K562 (cell line): ENCODE results near the gene COMMD4. TPM values are rescaled to one million over a fixed set of nuclear protein-coding genes. Genes with fewer than 3 reads are reported as not detected.

ENCODE experiments used
- CHD1 ChIP-seq: fragments of 200-600 bp; sonication (generic); IDR thresholded peaks from one replicate; pipeline ENCODE4 v1.6.1; 2012; ENCODE audit warnings: mild to moderate bottlenecking, moderate library complexity, low read length, inconsistent platforms
- CREBBP ChIP-seq: IDR thresholded peaks from one replicate; pipeline ENCODE4 v1.6.1; 2012; ENCODE audit warnings: low read depth, mild to moderate bottlenecking, control low read depth, inconsistent platforms, low read length
- GATAD2A ChIP-seq: fragments of 450-650 bp; IDR thresholded peaks from 2 replicates; pipeline ENCODE4 v1.6.1; 2017
- ILF3 ChIP-seq: fragments of 450-650 bp; IDR thresholded peaks from 2 replicates; pipeline ENCODE4 v1.6.1; 2018; ENCODE audit warnings: antibody characterized with exemption, mild to moderate bottlenecking, moderate library complexity, borderline replicate concordance
- MCM7 ChIP-seq, 2 experiments: fragments of 450-650 bp; IDR thresholded peaks; 2 replicates each; pipeline ENCODE4 v1.6.1; 2016 to 2018
- MYC ChIP-seq, 2 experiments: fragments of 250-450 bp in 1 of 2; sonication (Bioruptor Pico) in 1 of 2; IDR thresholded peaks; 2 replicates each; pipeline versions ENCODE4 v1.5.1 to v1.6.1; 2012 to 2021; ENCODE audit warnings: low read depth in 2 of 2, borderline replicate concordance in 1 of 2, improper control_type of control experiment in 1 of 2, low read length in 1 of 2, mild to moderate bottlenecking in 1 of 2, moderate library complexity in 1 of 2
- NCOA6 ChIP-seq: fragments of 450-650 bp; IDR thresholded peaks from 2 replicates; pipeline ENCODE4 v1.6.1; 2017; ENCODE audit warnings: mild to moderate bottlenecking
- NCOR1 ChIP-seq: fragments of 450-650 bp; IDR thresholded peaks from 2 replicates; pipeline ENCODE4 v1.6.1; 2016; ENCODE audit warnings: mild to moderate bottlenecking, moderate library complexity
- OTX1 ChIP-seq: fragments of 450-650 bp; formaldehyde crosslinking; IDR thresholded peaks from 2 replicates; pipeline ENCODE4 v1.4.0; 2022; ENCODE audit warnings: mild to moderate bottlenecking
- PCBP1 ChIP-seq: fragments of 200-400 bp; formaldehyde crosslinking; IDR thresholded peaks from 2 replicates; pipeline ENCODE4 v1.6.1; 2018; ENCODE audit warnings: mild to moderate bottlenecking, low read depth, low read length; ENCODE audit not compliant: poor library complexity, severe bottlenecking
- POLR2H ChIP-seq: IDR thresholded peaks from 2 replicates; pipeline ENCODE4 v1.6.1; 2016; ENCODE audit warnings: missing genetic modification characterization, low read depth, mild to moderate bottlenecking, control low read depth, missing compliant biosample characterization, moderate library complexity
- RB1 ChIP-seq: fragments of 450-650 bp; IDR thresholded peaks from 2 replicates; pipeline ENCODE4 v1.6.1; 2017; ENCODE audit warnings: low read depth, mild to moderate bottlenecking
- SMAD2 ChIP-seq: fragments of 150-350 bp; IDR thresholded peaks from 2 replicates; pipeline ENCODE4 v1.6.1; 2014; ENCODE audit warnings: low read depth, mild to moderate bottlenecking, low read length
- TBP ChIP-seq: optimal IDR thresholded peaks from 2 replicates; pipeline ENCODE3; 2011; ENCODE audit warnings: low read depth, low read length, improper control_type of control experiment
- TGIF2 ChIP-seq: sonication (generic); formaldehyde crosslinking; IDR thresholded peaks from 2 replicates; pipeline ENCODE4 v1.8.1; 2022; ENCODE audit warnings: mild to moderate bottlenecking, missing genetic modification reagents, moderate library complexity
- ZNF174 ChIP-seq: fragments of 250-450 bp; sonication (Bioruptor Pico); IDR thresholded peaks from 2 replicates; pipeline ENCODE4 v1.4.0; 2020; ENCODE audit warnings: mild to moderate bottlenecking
- ZNF24 ChIP-seq: fragments of 450-650 bp; IDR thresholded peaks from 2 replicates; pipeline ENCODE4 v1.6.1; 2016
- ZNF77 ChIP-seq: fragments of 250-450 bp; sonication (Bioruptor Pico); IDR thresholded peaks from 2 replicates; pipeline ENCODE4 v1.5.0; 2020
- polyA plus RNA-seq, 8 experiments: library from polyadenylated mRNA; depleted of rRNA in 4 of 8; stranded (reverse) in 5 of 8; unstranded in 3 of 8; fragments of >200 nt; fragmentation: Nextera tagmentation in 2 of 8; fragmentation: Illumina TruSeq in 1 of 8; extraction: Ambion mirVana in 2 of 8; extraction: Trizol in 1 of 8; gene quantifications; 2 replicates each; pipeline versions ENCODE4 v1.2.1 to v1.2.3, GENCODE V29; 2011 to 2014; ENCODE audit warnings: inconsistent platforms in 1 of 8, missing spikeins in 1 of 8
- total RNA-seq, 7 experiments: library from RNA; depleted of rRNA in 6 of 7; stranded (reverse); fragments of >200 nt in 6 of 7; fragmentation: Illumina TruSeq in 2 of 7; extraction: Trizol in 2 of 7; gene quantifications; 2 replicates each; pipeline versions ENCODE4 v1.2.1 to v1.2.3, GENCODE V29; 2011 to 2021; ENCODE audit warnings: low replicate concordance in 1 of 7
- TF ChIP-seq, protein P1 (sequence below): sonication (generic); formaldehyde crosslinking; IDR thresholded peaks from 2 replicates; pipeline ENCODE4 v1.8.0; 2022; ENCODE audit warnings: mild to moderate bottlenecking, missing genetic modification reagents
- TF ChIP-seq, protein P2 (sequence below): IDR thresholded peaks from 3 replicates; pipeline ENCODE4 v1.6.1; 2011; ENCODE audit warnings: borderline replicate concordance, mild to moderate bottlenecking; ENCODE audit not compliant: insufficient read length, insufficient read depth
- TF ChIP-seq, protein P3 (sequence below): fragments of 450-650 bp; formaldehyde crosslinking; IDR thresholded peaks from 2 replicates; pipeline ENCODE4 v1.4.0; 2022; ENCODE audit warnings: missing genetic modification characterization
- TF ChIP-seq, protein P4 (sequence below): fragments of 450-650 bp; IDR thresholded peaks from 2 replicates; pipeline ENCODE4 v1.6.1; 2016
- TF ChIP-seq, protein P5 (sequence below): fragments of 250-450 bp; sonication (Bioruptor Pico); IDR thresholded peaks from 2 replicates; pipeline ENCODE4 v1.9.0; 2021; ENCODE audit warnings: mild to moderate bottlenecking, inconsistent platforms

Gene COMMD4
- total and polyA plus RNA-seq, 9 of the 15 experiments (the other 6 are each of a cell fraction or from before 2014, with no cell fraction given): 20.4 to 140 (median 63.9) TPM

DNA sequence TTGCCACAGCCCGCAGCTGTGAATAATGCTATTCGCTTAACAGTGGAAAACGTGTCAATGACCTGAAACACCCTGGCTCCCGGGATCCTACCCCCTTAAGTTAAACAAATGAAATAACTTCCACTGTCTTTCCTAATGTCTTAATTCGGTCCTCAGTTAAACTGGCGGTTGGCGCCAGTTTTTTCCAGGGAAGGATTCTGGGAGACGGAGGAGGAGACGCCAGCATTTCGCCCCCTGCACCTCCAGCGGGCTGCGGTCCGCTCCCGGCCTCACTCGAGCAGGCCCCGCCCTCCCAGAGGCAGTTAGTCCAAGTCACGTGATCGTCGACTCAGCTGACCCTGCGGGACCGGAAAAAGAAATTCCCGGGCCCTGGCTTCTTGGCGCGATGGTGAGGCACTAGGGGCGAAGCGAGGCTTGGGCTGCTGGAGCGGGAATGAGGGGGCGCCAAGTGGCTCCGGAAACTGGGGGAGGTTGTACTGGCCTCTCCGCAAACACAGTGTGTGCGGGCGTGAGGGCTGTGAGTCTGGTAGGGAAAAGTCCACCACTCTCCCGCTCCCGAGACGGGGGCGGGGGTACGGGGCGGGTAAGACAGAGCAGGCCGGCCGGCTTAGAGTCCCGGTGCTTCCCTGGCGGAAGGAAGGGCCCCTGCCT lies at the start of gene COMMD4 (continued):
- TF ChIP-seq, protein P1, sequence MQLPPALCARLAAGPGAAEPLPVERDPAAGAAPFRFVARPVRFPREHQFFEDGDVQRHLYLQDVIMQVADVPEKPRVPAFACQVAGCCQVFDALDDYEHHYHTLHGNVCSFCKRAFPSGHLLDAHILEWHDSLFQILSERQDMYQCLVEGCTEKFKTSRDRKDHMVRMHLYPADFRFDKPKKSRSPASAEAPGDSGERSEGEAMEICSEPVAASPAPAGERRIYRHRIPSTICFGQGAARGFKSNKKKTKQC (CRISPR knock-in tag): peak; percentile 52; the same call in 1 of the 2 replicates
- TF ChIP-seq, protein P2, sequence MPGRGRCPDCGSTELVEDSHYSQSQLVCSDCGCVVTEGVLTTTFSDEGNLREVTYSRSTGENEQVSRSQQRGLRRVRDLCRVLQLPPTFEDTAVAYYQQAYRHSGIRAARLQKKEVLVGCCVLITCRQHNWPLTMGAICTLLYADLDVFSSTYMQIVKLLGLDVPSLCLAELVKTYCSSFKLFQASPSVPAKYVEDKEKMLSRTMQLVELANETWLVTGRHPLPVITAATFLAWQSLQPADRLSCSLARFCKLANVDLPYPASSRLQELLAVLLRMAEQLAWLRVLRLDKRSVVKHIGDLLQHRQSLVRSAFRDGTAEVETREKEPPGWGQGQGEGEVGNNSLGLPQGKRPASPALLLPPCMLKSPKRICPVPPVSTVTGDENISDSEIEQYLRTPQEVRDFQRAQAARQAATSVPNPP: no peak
- no peak for TF ChIP-seq ILF3
- TF ChIP-seq ZNF174: no peak
- TF ChIP-seq OTX1 (CRISPR knock-in tag): no peak
- TF ChIP-seq TBP: peak; percentile 44
- TF ChIP-seq, protein P3, sequence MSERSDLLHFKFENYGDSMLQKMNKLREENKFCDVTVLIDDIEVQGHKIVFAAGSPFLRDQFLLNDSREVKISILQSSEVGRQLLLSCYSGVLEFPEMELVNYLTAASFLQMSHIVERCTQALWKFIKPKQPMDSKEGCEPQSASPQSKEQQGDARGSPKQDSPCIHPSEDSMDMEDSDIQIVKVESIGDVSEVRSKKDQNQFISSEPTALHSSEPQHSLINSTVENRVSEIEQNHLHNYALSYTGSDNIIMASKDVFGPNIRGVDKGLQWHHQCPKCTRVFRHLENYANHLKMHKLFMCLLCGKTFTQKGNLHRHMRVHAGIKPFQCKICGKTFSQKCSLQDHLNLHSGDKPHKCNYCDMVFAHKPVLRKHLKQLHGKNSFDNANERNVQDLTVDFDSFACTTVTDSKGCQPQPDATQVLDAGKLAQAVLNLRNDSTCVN (CRISPR knock-in tag): no peak
- TF ChIP-seq ZNF24: no peak
- peak; percentile 40; the same call in 1 of the 2 replicates for TF ChIP-seq MYC (IDR thresholded peaks at IDR 0.05; ENCODE audit: low read depth, low read length)
- TF ChIP-seq MYC (CRISPR knock-in tag; IDR thresholded peaks at IDR 0.05; ENCODE audit: borderline replicate concordance, low read depth): no peak
- TF ChIP-seq CREBBP: no peak
- TF ChIP-seq NCOA6: no peak
- no peak for TF ChIP-seq SMAD2
- TF ChIP-seq NCOR1: peak; percentile 40; the same call in 1 of the 2 replicates
- TF ChIP-seq, protein P4, sequence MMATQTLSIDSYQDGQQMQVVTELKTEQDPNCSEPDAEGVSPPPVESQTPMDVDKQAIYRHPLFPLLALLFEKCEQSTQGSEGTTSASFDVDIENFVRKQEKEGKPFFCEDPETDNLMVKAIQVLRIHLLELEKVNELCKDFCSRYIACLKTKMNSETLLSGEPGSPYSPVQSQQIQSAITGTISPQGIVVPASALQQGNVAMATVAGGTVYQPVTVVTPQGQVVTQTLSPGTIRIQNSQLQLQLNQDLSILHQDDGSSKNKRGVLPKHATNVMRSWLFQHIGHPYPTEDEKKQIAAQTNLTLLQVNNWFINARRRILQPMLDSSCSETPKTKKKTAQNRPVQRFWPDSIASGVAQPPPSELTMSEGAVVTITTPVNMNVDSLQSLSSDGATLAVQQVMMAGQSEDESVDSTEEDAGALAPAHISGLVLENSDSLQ: no peak
- no peak for TF ChIP-seq ZNF77 (CRISPR knock-in tag)
- TF ChIP-seq CHD1: no peak
- TF ChIP-seq TGIF2 (CRISPR knock-in tag): no peak
- TF ChIP-seq POLR2H (tag): peak; percentile 70
- TF ChIP-seq, protein P5, sequence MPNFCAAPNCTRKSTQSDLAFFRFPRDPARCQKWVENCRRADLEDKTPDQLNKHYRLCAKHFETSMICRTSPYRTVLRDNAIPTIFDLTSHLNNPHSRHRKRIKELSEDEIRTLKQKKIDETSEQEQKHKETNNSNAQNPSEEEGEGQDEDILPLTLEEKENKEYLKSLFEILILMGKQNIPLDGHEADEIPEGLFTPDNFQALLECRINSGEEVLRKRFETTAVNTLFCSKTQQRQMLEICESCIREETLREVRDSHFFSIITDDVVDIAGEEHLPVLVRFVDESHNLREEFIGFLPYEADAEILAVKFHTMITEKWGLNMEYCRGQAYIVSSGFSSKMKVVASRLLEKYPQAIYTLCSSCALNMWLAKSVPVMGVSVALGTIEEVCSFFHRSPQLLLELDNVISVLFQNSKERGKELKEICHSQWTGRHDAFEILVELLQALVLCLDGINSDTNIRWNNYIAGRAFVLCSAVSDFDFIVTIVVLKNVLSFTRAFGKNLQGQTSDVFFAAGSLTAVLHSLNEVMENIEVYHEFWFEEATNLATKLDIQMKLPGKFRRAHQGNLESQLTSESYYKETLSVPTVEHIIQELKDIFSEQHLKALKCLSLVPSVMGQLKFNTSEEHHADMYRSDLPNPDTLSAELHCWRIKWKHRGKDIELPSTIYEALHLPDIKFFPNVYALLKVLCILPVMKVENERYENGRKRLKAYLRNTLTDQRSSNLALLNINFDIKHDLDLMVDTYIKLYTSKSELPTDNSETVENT (CRISPR knock-in tag): no peak
- no peak for TF ChIP-seq MCM7 (IDR thresholded peaks at IDR 0.05)
- peak; percentile 78; the same call in 1 of the 2 replicates for TF ChIP-seq RB1
- no peak for TF ChIP-seq GATAD2A
- no peak for TF ChIP-seq PCBP1
